ENCODE results near the gene AKR1C1.
"Not testable (repeated sequence)": the region's sequence is repeated elsewhere in the genome, so short reads cannot be mapped to it uniquely, and the experiment has no call there.

The AKR1C1 gene

DNA sequence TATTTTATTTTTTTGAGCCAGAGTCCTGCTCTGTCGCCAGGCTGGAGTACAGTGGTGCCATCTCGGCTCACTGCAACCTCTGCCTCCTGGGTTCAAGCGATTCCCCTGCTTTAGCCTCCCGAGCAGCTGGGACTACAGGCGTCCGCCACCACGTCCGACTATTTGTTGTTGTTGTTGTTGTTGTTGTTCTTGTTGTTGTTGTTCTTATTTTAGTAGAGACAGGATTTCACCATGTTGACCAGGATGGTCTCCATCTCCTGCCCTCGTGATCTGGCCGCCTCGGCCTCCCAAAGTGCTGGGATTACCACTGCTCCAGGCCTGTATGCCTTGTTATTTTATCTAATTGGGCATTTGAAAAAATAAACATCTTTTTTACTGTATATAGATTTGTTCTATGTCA lies 1.7 kb upstream of the AKR1C1 start:
- not testable (repeated sequence) for H3F3A ChIP-seq (ENCODE audit: insufficient read depth, low read length); H3K27ac ChIP-seq (ENCODE audit: low read depth, low read length, poor library complexity, severe bottlenecking); H3K79me2 ChIP-seq (ENCODE audit: insufficient read depth, low read length); H2AFZ ChIP-seq (ENCODE audit: low read length); H3K27me3 ChIP-seq (ENCODE audit: insufficient read depth, low read length); H3K4me2 ChIP-seq (ENCODE audit: low read length); H3K9me2 ChIP-seq (ENCODE audit: low read depth, low read length); H3K4me3 ChIP-seq (ENCODE audit: low read depth, low read length, poor library complexity, severe bottlenecking); H3K4me1 ChIP-seq (ENCODE audit: insufficient read depth, low read length, severe bottlenecking); H3K9me3 ChIP-seq (ENCODE audit: low read length); H3K9ac ChIP-seq (ENCODE audit: low read length); H4K20me1 ChIP-seq (ENCODE audit: insufficient read depth, low read length); H3K36me3 ChIP-seq (ENCODE audit: insufficient read depth, low read length)

DNA sequence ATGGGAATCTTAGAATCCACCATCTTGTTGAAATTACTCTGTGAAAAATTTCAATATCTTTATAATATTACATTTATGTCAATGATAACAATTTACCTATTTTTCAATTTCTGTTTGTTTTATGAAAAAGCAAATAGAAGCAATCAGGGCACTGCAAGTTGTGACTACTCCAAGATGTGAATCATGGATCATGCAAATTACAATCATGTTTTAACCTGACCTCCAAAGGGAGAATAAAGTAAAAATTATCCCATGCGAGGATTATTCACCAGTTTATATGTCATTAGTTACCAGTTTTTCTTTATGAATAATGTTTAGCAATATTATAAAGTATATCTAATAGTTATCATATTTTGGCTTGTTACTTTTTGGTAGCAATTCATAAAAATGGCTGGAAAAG lies 907 bp upstream of the AKR1C1 start:
- not testable (repeated sequence) for H3K36me3 ChIP-seq (ENCODE audit: insufficient read depth, low read length); H3K27me3 ChIP-seq (ENCODE audit: insufficient read depth, low read length); H3K9me3 ChIP-seq (ENCODE audit: low read length); H3K79me2 ChIP-seq (ENCODE audit: insufficient read depth, low read length); H2AFZ ChIP-seq (ENCODE audit: low read length); H4K20me1 ChIP-seq (ENCODE audit: insufficient read depth, low read length); H3F3A ChIP-seq (ENCODE audit: insufficient read depth, low read length); H3K27ac ChIP-seq (ENCODE audit: low read depth, low read length, poor library complexity, severe bottlenecking); H3K9me2 ChIP-seq (ENCODE audit: low read depth, low read length); H3K9ac ChIP-seq (ENCODE audit: low read length); H3K4me3 ChIP-seq (ENCODE audit: low read depth, low read length, poor library complexity, severe bottlenecking); H3K4me1 ChIP-seq (ENCODE audit: insufficient read depth, low read length, severe bottlenecking); H3K4me2 ChIP-seq (ENCODE audit: low read length)

DNA sequence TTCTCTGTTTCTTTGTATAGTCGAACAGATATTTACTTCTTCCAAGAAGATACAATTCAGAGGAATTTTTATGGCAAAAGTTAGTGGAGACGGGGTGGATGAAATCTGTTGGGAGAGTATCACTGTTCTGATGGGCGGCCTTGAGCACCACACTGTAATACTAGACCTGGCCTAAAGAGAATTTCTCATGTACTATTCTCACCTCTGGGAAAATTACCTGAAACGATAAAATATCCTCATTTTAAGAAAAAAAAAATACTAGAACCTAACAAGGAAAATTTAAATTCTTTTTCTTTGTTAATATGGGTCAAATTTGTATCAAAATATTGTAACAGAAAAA lies 570 bp downstream of the AKR1C1 start:
- not testable (repeated sequence) for H3K9me2 ChIP-seq (ENCODE audit: low read depth, low read length); H3K79me2 ChIP-seq (ENCODE audit: insufficient read depth, low read length); H3K9me3 ChIP-seq (ENCODE audit: low read length); H3K27me3 ChIP-seq (ENCODE audit: insufficient read depth, low read length); H3K27ac ChIP-seq (ENCODE audit: low read depth, low read length, poor library complexity, severe bottlenecking); H3K9ac ChIP-seq (ENCODE audit: low read length); H3F3A ChIP-seq (ENCODE audit: insufficient read depth, low read length); H3K4me3 ChIP-seq (ENCODE audit: low read depth, low read length, poor library complexity, severe bottlenecking); H3K36me3 ChIP-seq (ENCODE audit: insufficient read depth, low read length); H3K4me1 ChIP-seq (ENCODE audit: insufficient read depth, low read length, severe bottlenecking); H2AFZ ChIP-seq (ENCODE audit: low read length); H3K4me2 ChIP-seq (ENCODE audit: low read length); H4K20me1 ChIP-seq (ENCODE audit: insufficient read depth, low read length)

DNA sequence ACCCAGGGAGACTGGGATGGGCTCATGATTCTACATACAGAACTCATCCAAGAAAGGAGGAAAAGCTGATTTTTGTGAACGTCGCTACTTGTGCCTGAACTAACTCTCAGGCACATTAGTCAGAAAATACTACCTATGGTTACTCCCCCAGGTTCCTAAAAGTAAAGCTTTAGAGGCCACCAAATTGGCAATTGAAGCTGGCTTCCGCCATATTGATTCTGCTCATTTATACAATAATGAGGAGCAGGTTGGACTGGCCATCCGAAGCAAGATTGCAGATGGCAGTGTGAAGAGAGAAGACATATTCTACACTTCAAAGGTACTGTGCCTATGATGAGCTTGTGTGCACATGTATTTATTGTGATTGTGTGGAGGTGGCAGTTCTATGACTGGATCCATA lies 2.5 kb downstream of the AKR1C1 start:
- H3K9me2 ChIP-seq (ENCODE audit: low read depth, low read length); H3K9me3 ChIP-seq (ENCODE audit: low read length); H3K4me2 ChIP-seq (ENCODE audit: low read length); H3K27ac ChIP-seq (ENCODE audit: low read depth, low read length, poor library complexity, severe bottlenecking); H4K20me1 ChIP-seq (ENCODE audit: insufficient read depth, low read length); H3K79me2 ChIP-seq (ENCODE audit: insufficient read depth, low read length); H3K36me3 ChIP-seq (ENCODE audit: insufficient read depth, low read length); H3K4me1 ChIP-seq (ENCODE audit: insufficient read depth, low read length, severe bottlenecking); H3K9ac ChIP-seq (ENCODE audit: low read length); H3K27me3 ChIP-seq (ENCODE audit: insufficient read depth, low read length); H3K4me3 ChIP-seq (ENCODE audit: low read depth, low read length, poor library complexity, severe bottlenecking); H2AFZ ChIP-seq (ENCODE audit: low read length); H3F3A ChIP-seq (ENCODE audit: insufficient read depth, low read length): not testable (repeated sequence)

- H3K27ac ChIP-seq (ENCODE audit: low read depth, low read length, poor library complexity, severe bottlenecking); H3K27me3 ChIP-seq (ENCODE audit: insufficient read depth, low read length); H3F3A ChIP-seq (ENCODE audit: insufficient read depth, low read length); H3K79me2 ChIP-seq (ENCODE audit: insufficient read depth, low read length); H3K4me1 ChIP-seq (ENCODE audit: insufficient read depth, low read length, severe bottlenecking); H3K4me3 ChIP-seq (ENCODE audit: low read depth, low read length, poor library complexity, severe bottlenecking); H2AFZ ChIP-seq (ENCODE audit: low read length); H3K9me2 ChIP-seq (ENCODE audit: low read depth, low read length); H4K20me1 ChIP-seq (ENCODE audit: insufficient read depth, low read length); H3K4me2 ChIP-seq (ENCODE audit: low read length); H3K9me3 ChIP-seq (ENCODE audit: low read length); H3K36me3 ChIP-seq (ENCODE audit: insufficient read depth, low read length); H3K9ac ChIP-seq (ENCODE audit: low read length): not testable (repeated sequence)
Observed at GRCh38 chr10:4967189-4967588, 4.0 kb downstream of the AKR1C1 start.

- H3K27me3 ChIP-seq (ENCODE audit: insufficient read depth, low read length); H3K4me2 ChIP-seq (ENCODE audit: low read length); H3F3A ChIP-seq (ENCODE audit: insufficient read depth, low read length): not testable (repeated sequence)
Observed at GRCh38 chr10:4969289-4969688, 6.1 kb downstream of the AKR1C1 start.

GRCh38 chr10:4970362-4970761 lies 7.1 kb downstream of the AKR1C1 start:
- H3K9ac ChIP-seq (ENCODE audit: low read length); H3K36me3 ChIP-seq (ENCODE audit: insufficient read depth, low read length); H4K20me1 ChIP-seq (ENCODE audit: insufficient read depth, low read length); H2AFZ ChIP-seq (ENCODE audit: low read length); H3K9me2 ChIP-seq (ENCODE audit: low read depth, low read length); H3K79me2 ChIP-seq (ENCODE audit: insufficient read depth, low read length); H3F3A ChIP-seq (ENCODE audit: insufficient read depth, low read length); H3K27me3 ChIP-seq (ENCODE audit: insufficient read depth, low read length); H3K4me3 ChIP-seq (ENCODE audit: low read depth, low read length, poor library complexity, severe bottlenecking); H3K4me2 ChIP-seq (ENCODE audit: low read length); H3K9me3 ChIP-seq (ENCODE audit: low read length); H3K27ac ChIP-seq (ENCODE audit: low read depth, low read length, poor library complexity, severe bottlenecking); H3K4me1 ChIP-seq (ENCODE audit: insufficient read depth, low read length, severe bottlenecking): not testable (repeated sequence)

More at GRCh38 chr10:4969289-4969688, 6.1 kb downstream of the AKR1C1 start:
- not testable (repeated sequence) for H3K4me3 ChIP-seq (ENCODE audit: low read depth, low read length, poor library complexity, severe bottlenecking); H3K9ac ChIP-seq (ENCODE audit: low read length); H3K9me3 ChIP-seq (ENCODE audit: low read length); H3K9me2 ChIP-seq (ENCODE audit: low read depth, low read length); H3K36me3 ChIP-seq (ENCODE audit: insufficient read depth, low read length); H3K27ac ChIP-seq (ENCODE audit: low read depth, low read length, poor library complexity, severe bottlenecking); H3K4me1 ChIP-seq (ENCODE audit: insufficient read depth, low read length, severe bottlenecking); H4K20me1 ChIP-seq (ENCODE audit: insufficient read depth, low read length); H2AFZ ChIP-seq (ENCODE audit: low read length); H3K79me2 ChIP-seq (ENCODE audit: insufficient read depth, low read length)

- H4K20me1 ChIP-seq (ENCODE audit: insufficient read depth, low read length); H2AFZ ChIP-seq (ENCODE audit: low read length); H3K79me2 ChIP-seq (ENCODE audit: insufficient read depth, low read length); H3K4me1 ChIP-seq (ENCODE audit: insufficient read depth, low read length, severe bottlenecking); H3F3A ChIP-seq (ENCODE audit: insufficient read depth, low read length); H3K4me2 ChIP-seq (ENCODE audit: low read length); H3K36me3 ChIP-seq (ENCODE audit: insufficient read depth, low read length); H3K4me3 ChIP-seq (ENCODE audit: low read depth, low read length, poor library complexity, severe bottlenecking); H3K27me3 ChIP-seq (ENCODE audit: insufficient read depth, low read length); H3K9ac ChIP-seq (ENCODE audit: low read length); H3K27ac ChIP-seq (ENCODE audit: low read depth, low read length, poor library complexity, severe bottlenecking); H3K9me3 ChIP-seq (ENCODE audit: low read length); H3K9me2 ChIP-seq (ENCODE audit: low read depth, low read length): not testable (repeated sequence)
Observed at GRCh38 chr10:4972369-4973142, 9.3 kb downstream of the AKR1C1 start.

All from OCI-LY1 (cell line).